Transverse colon (tissue), 4 donors: Measurements from ENCODE around the gene SPARCL1. TPM values are rescaled to one million over a fixed set of nuclear protein-coding genes. Genes with fewer than 3 reads are reported as not detected.
"Not testable (repeated sequence)": the region's sequence is repeated elsewhere in the genome, so short reads cannot be mapped to it uniquely, and the experiment has no call there.

Source experiments
- DNase-seq: peaks from one replicate; pipeline ENCODE4 v3.0.0-alpha.2; 2019
- H3K27ac ChIP-seq, 4 donors: fragments of 200-600 bp; sonication (generic); 2 replicates each; pipeline ENCODE4 v1.5.1; 2016 to 2018; ENCODE audit warnings: inconsistent platforms in 4 of 4
- H3K27me3 ChIP-seq: fragments of 200-600 bp; sonication (generic); 2 replicates; pipeline ENCODE4 v1.5.1; 2017; ENCODE audit warnings: inconsistent platforms
- H3K36me3 ChIP-seq, 4 donors: fragments of 200-600 bp; sonication (generic); 2 replicates each; pipeline ENCODE4 v1.5.1; 2017 to 2019; ENCODE audit warnings: inconsistent platforms in 4 of 4
- H3K4me1 ChIP-seq, 4 donors: fragments of 200-600 bp; sonication (generic); 2 replicates each; pipeline ENCODE4 v1.5.1; 2017 to 2020; ENCODE audit warnings: inconsistent platforms in 4 of 4
- H3K4me3 ChIP-seq, 4 donors: fragments of 200-600 bp; sonication (generic); 1 replicate in 1 of 4; 2 replicates in 3 of 4; pipeline versions ENCODE4 v1.5.1 to v1.6.1; 2017 to 2019; ENCODE audit warnings: inconsistent platforms in 4 of 4
- H3K9me3 ChIP-seq, 2 donors: fragments of 200-600 bp; sonication (generic); 2 replicates each; pipeline ENCODE4 v1.5.1; 2017 to 2019; ENCODE audit warnings: inconsistent platforms in 2 of 2
- EP300 ChIP-seq: sonication (generic); formaldehyde crosslinking; IDR thresholded peaks from one replicate; pipeline ENCODE4 v1.6.1; 2017; ENCODE audit warnings: antibody characterized with exemption, low read depth
- POLR2A ChIP-seq: fragments of 450-650 bp; IDR thresholded peaks from one replicate; pipeline ENCODE4 v1.6.1; 2016; ENCODE audit warnings: antibody characterized with exemption, mild to moderate bottlenecking, moderate library complexity
- POLR2AphosphoS5 ChIP-seq, 3 donors: sonication (generic); formaldehyde crosslinking; IDR thresholded peaks; one replicate each; pipeline ENCODE4 v1.6.1; 2016; ENCODE audit warnings: antibody characterized with exemption in 3 of 3
- WGBS, 2 donors: methylation state at CpG; one replicate each; pipeline ENCODE4 v1.1.5; 2018; ENCODE audit warnings: low coverage in 1 of 2; 5-methylcytosine and 5-hydroxymethylcytosine counted together
- in situ Hi-C, 4 donors: fragments of 200-750 bp; cut with MboI; loops; one replicate each; pipeline versions ENCODE4 v1.15.0 to v1.15.1; 2017; ENCODE audit warnings: low sequenced_read_pairs in 3 of 4, low pct_ligation_motif_present in 1 of 4, low pct_unique_long_range_greater_than_20kb in 1 of 4
- intact Hi-C: fragments of 100-400 bp; cut with DNase I; formaldehyde crosslinking; loops from one replicate; pipeline ENCODE4 v1.15.1; 2023; ENCODE audit warnings: low total_unique reads
- total RNA-seq, 4 donors: library from RNA; depleted of rRNA; stranded (reverse); fragments of >200 nt; gene quantifications; one replicate each; pipeline ENCODE4 v1.1.0, GENCODE V29; 2016
- TF ChIP-seq, protein P1 (sequence below), 5 experiments: fragments of 200-600 bp in 3 of 5; fragments of 450-650 bp in 2 of 5; sonication (generic) in 3 of 5; IDR thresholded peaks; 1 replicate in 2 of 5; 2 replicates in 3 of 5; pipeline ENCODE4 v1.5.1; 2016 to 2017; ENCODE audit warnings: antibody characterized with exemption in 5 of 5, inconsistent platforms in 3 of 5, mild to moderate bottlenecking in 2 of 5, moderate library complexity in 1 of 5

The SPARCL1 gene
- total RNA-seq, 4 donors from 2014 or later: 113 to 228 (median 151) TPM

DNA sequence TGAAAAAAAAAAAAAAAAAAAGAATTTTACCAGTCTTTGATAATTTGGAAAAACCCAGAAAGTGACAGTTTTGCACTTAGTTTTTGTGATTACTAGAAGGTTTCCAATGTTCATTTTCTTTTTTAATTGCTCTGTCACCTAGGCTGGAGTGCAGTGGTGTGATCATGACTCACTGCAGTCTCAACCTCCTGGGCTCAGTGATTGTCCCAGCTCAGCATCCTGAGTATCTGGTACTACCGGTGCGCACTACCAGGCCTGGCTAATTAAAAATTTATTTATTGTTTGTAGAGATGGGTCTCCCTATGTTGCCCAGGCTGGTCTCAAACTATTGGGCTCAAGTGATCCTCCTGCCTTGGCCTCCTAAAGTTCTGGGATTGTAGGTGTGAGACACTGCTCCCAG is 103.5 kb downstream of the SPARCL1 start:
- Histone ChIP-seq H3K4me1 (peaks cover 13 to 34% (median 19%) of the 10 kb centered on the region in 4 donors), H3K27ac (no peak overlapping the region), H3K27me3 (no peaks in the 10 kb centered on the region), H3K9me3 (no peaks in the 10 kb centered on the region), H3K4me3 (no peak overlapping the region), H3K36me3 (no peaks in the 10 kb centered on the region)
- in situ Hi-C loops: no loop called here
- TF ChIP-seq POLR2A (no peak), EP300 (no peak), POLR2AphosphoS5 (IDR thresholded peaks at IDR 0.05) (no peak)
- TF ChIP-seq, protein P1, sequence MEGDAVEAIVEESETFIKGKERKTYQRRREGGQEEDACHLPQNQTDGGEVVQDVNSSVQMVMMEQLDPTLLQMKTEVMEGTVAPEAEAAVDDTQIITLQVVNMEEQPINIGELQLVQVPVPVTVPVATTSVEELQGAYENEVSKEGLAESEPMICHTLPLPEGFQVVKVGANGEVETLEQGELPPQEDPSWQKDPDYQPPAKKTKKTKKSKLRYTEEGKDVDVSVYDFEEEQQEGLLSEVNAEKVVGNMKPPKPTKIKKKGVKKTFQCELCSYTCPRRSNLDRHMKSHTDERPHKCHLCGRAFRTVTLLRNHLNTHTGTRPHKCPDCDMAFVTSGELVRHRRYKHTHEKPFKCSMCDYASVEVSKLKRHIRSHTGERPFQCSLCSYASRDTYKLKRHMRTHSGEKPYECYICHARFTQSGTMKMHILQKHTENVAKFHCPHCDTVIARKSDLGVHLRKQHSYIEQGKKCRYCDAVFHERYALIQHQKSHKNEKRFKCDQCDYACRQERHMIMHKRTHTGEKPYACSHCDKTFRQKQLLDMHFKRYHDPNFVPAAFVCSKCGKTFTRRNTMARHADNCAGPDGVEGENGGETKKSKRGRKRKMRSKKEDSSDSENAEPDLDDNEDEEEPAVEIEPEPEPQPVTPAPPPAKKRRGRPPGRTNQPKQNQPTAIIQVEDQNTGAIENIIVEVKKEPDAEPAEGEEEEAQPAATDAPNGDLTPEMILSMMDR (IDR thresholded peaks at IDR 0.05): no peak
- intact Hi-C loops: no loop called here
- 92 to 97% methylated on average over 2 of the region's 2 CpGs for WGBS, 2 donors
- no peak for DNase-seq

DNA sequence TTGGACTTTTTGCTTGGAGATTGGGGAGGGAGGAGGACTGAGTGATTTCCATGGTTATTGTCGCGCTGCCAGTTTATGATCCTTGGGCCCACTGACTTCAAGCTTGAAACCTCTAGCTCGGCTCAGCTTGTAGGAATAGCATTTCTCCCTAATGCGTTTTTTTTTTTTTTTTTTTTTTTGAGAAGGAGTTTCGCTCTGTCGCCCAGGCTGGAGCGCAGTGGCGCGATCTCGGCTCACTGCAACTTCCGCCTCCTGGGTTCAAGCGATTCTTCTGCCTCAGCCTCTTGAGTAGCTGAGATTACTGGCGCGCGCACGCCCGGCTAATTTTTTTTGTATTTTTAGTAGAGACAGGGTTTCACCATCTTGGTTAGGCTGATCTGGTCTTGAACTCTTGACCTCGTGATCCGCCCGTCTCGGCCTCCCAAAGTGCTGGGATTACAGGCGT is 105.1 kb downstream of the SPARCL1 start:
- DNase-seq, H3K9me3 ChIP-seq, H3K27me3 ChIP-seq, H3K36me3 ChIP-seq, H3K27ac ChIP-seq, intact Hi-C loops, in situ Hi-C loops: not testable (repeated sequence)
- 92 to 93% methylated on average over 11 to 22 of the region's 22 CpGs for WGBS, 2 donors
- H3K4me3 ChIP-seq: peak overlapping the region in 2 of 4 donors; percentile 66 to 94
- H3K4me1 ChIP-seq: peaks cover 13 to 46% (median 28%) of the 10 kb centered on the region in 4 donors

Other genes starting within 250 kb of the SPARCL1 start
- 1 to 10 TPM in 2 of 4 donors, not detected in 2; 1.1 to 1.9 TPM for gene HSD17B13, start 206.5 kb downstream of the SPARCL1 start, total RNA-seq
- gene HSD17B11, start 138.2 kb downstream of the SPARCL1 start, total RNA-seq: 100 to 1,000 TPM; 189 to 348 (median 271) TPM
- gene NUDT9, start 106.8 kb downstream of the SPARCL1 start, total RNA-seq: 10 to 100 TPM in 3 of 4 donors, 1 to 10 TPM in 1; 7.6 to 25.7 (median 20.1) TPM
- gene DSPP, start 79.2 kb upstream of the SPARCL1 start, total RNA-seq: not detected
- gene DMP1, start 120.9 kb upstream of the SPARCL1 start, total RNA-seq: not detected